Karpas-422 (cell line): ENCODE data around the gene KAT6B. TPM values are rescaled to one million over a fixed set of nuclear protein-coding genes. Genes with fewer than 3 reads are reported as not detected.

Experiments
- DNase-seq: peaks from one replicate; pipeline ENCODE4 v3.0.0-alpha.2; 2015
- H2AFZ ChIP-seq: fragments of 200-600 bp; sonication (generic); 2 replicates; pipeline ENCODE4 v1.6.1; 2014; ENCODE audit warnings: antibody characterized with exemption, low read length, mixed read lengths
- H3K27ac ChIP-seq: fragments of 200-600 bp; sonication (generic); 2 replicates; pipeline ENCODE4 v1.5.1; 2014; ENCODE audit warnings: mild to moderate bottlenecking, low read length, moderate library complexity
- H3K27me3 ChIP-seq: fragments of 200-600 bp; sonication (generic); 2 replicates; pipeline ENCODE4 v1.6.1; 2014; ENCODE audit warnings: low read length, mixed read lengths
- H3K36me3 ChIP-seq: fragments of 200-600 bp; sonication (generic); 2 replicates; pipeline ENCODE4 v1.6.1; 2014; ENCODE audit warnings: low read length, mixed read lengths; ENCODE audit not compliant: insufficient read depth
- H3K4me1 ChIP-seq: fragments of 200-600 bp; sonication (generic); 2 replicates; pipeline ENCODE4 v1.6.1; 2014; ENCODE audit warnings: mild to moderate bottlenecking, low read length, mixed read lengths
- H3K4me2 ChIP-seq: fragments of 200-600 bp; sonication (generic); 2 replicates; pipeline ENCODE4 v1.6.1; 2014; ENCODE audit warnings: low read length, low read depth, mild to moderate bottlenecking; ENCODE audit not compliant: poor library complexity, severe bottlenecking
- H3K4me3 ChIP-seq: fragments of 200-600 bp; sonication (generic); 2 replicates; pipeline ENCODE4 v1.5.1; 2014; ENCODE audit warnings: mild to moderate bottlenecking, antibody characterized with exemption, low read length, mixed read lengths
- H3K79me2 ChIP-seq: fragments of 200-600 bp; sonication (generic); 2 replicates; pipeline ENCODE4 v1.6.1; 2014; ENCODE audit warnings: mild to moderate bottlenecking, low read length, mixed read lengths
- H3K9ac ChIP-seq: fragments of 200-600 bp; sonication (generic); 2 replicates; pipeline ENCODE4 v1.6.0; 2014; ENCODE audit warnings: low read length
- H3K9me2 ChIP-seq: fragments of 200-600 bp; sonication (generic), shearing (Covaris generic); replicated peaks from 2 replicates; pipeline ENCODE4 v1.6.0; 2014; ENCODE audit warnings: mild to moderate bottlenecking, low read length, moderate library complexity; ENCODE audit not compliant: insufficient read depth
- H3K9me3 ChIP-seq: fragments of 300-700, 200-600 bp; sonication (generic); 2 replicates; pipeline ENCODE4 v1.6.1; 2014; ENCODE audit warnings: low read length, mixed read lengths
- H4K20me1 ChIP-seq: fragments of 200-600 bp; sonication (generic); 2 replicates; pipeline ENCODE4 v1.6.1; 2014; ENCODE audit warnings: mild to moderate bottlenecking, antibody characterized with exemption, low read length, low read depth; ENCODE audit not compliant: insufficient read depth
- total RNA-seq: library from RNA; depleted of rRNA; stranded (reverse); fragments of >200 nt; shearing (Covaris generic); gene quantifications from 2 replicates; pipeline ENCODE4 v1.2.3, GENCODE V29; 2014; ENCODE audit warnings: low replicate concordance

The KAT6B gene
- total RNA-seq, 1 experiment from 2014 or later, result 73.6 TPM

DNA sequence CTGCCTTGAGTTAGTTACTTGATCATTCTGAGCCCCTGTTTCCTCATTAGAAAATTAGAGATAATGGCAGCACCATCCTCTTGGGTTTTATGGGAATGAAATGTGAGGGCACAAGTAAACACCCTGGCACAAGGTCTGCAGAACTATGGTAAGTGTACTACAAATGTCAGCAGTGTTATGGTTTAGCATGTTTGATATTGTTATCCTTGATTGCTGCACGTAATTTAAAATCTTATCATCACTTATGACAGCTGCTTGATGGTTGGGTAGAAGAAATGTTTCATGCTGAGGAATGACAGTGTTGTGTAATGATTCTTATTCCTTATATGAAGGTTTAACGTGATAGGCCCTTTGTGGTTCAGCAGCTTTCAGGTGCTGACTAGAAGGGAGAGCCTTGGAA is 134.3 kb downstream of the KAT6B start:
- no peak overlapping the region for H3K4me3 ChIP-seq

DNA sequence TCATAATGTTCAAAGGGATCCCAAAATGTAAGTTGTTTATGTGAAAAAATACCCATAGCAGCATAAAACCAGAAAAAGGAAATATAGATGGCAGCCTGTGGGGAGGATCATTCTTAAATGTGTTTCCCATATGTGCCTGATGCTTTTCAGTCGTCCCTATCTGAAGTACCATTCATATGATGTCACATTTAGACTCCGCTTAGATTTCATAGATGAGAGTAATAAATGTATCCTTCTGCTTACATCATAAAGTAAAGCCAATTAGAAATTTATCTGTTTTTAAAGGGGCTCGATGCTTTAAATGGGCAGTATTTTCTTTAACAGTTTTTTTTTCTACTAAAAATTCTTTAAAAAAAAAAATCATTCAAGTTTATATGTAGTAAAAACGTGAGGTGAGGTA is 136.1 kb downstream of the KAT6B start:
- H3K9me2 ChIP-seq, result no peaks in the 10 kb centered on the region
- no peaks in the 10 kb centered on the region for H3K9me3 ChIP-seq
- H3K4me2 ChIP-seq, result no peak overlapping the region
- H2AFZ ChIP-seq, result no peak overlapping the region
- no peaks in the 10 kb centered on the region for H3K36me3 ChIP-seq
- no peak overlapping the region for H3K9ac ChIP-seq
- no peaks in the 10 kb centered on the region for H4K20me1 ChIP-seq
- no peaks in the 10 kb centered on the region for H3K27me3 ChIP-seq
- no peak for DNase-seq
- H3K27ac ChIP-seq, result no peak overlapping the region
- H3K4me1 ChIP-seq, result peaks cover 12% of the 10 kb centered on the region
- no peak overlapping the region for H3K4me3 ChIP-seq
- peaks cover 87% of the 10 kb centered on the region for H3K79me2 ChIP-seq

More for the DNA sequence above, 134.3 kb downstream of the KAT6B start:
- Histone ChIP-seq H3K27me3 (no peaks in the 10 kb centered on the region), H2AFZ (no peak overlapping the region), H4K20me1 (no peaks in the 10 kb centered on the region), H3K9ac (no peak overlapping the region), H3K9me3 (no peaks in the 10 kb centered on the region), H3K4me2 (no peak overlapping the region), H3K27ac (no peak overlapping the region), H3K9me2 (no peaks in the 10 kb centered on the region), H3K79me2 (peaks cover 92% of the 10 kb centered on the region), H3K36me3 (no peaks in the 10 kb centered on the region), H3K4me1 (peaks cover 20% of the 10 kb centered on the region)
- no peak for DNase-seq

DNA sequence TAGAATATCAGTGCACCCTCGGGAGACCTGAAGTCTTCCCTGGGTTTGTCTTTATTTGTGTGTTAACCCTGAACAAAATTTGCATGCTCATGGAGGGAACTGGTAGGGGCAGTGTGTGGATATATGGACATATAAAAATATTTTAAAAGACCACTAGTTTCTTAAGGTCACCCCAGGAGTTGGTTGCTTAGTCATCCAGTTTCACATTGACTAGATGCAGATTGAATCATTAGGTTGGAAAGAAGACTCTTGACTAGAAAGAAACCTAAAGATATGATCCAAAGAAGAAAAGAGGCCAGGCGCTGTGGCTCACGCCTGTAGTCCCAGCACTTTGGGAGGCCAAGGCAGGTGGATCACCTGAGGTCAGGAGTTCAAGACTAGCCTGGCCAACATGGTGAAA is 137.1 kb downstream of the KAT6B start:
- no peak overlapping the region for H3K9ac ChIP-seq
- no peak overlapping the region for H2AFZ ChIP-seq
- no peak for DNase-seq
- no peaks in the 10 kb centered on the region for H3K27me3 ChIP-seq
- H3K4me3 ChIP-seq, result no peak overlapping the region
- peaks cover 16% of the 10 kb centered on the region for H3K4me1 ChIP-seq
- H4K20me1 ChIP-seq, result no peaks in the 10 kb centered on the region
- no peak overlapping the region for H3K27ac ChIP-seq
- no peak overlapping the region for H3K4me2 ChIP-seq
- H3K79me2 ChIP-seq, result peaks cover 87% of the 10 kb centered on the region
- no peaks in the 10 kb centered on the region for H3K9me2 ChIP-seq
- no peaks in the 10 kb centered on the region for H3K9me3 ChIP-seq
- no peaks in the 10 kb centered on the region for H3K36me3 ChIP-seq

DNA sequence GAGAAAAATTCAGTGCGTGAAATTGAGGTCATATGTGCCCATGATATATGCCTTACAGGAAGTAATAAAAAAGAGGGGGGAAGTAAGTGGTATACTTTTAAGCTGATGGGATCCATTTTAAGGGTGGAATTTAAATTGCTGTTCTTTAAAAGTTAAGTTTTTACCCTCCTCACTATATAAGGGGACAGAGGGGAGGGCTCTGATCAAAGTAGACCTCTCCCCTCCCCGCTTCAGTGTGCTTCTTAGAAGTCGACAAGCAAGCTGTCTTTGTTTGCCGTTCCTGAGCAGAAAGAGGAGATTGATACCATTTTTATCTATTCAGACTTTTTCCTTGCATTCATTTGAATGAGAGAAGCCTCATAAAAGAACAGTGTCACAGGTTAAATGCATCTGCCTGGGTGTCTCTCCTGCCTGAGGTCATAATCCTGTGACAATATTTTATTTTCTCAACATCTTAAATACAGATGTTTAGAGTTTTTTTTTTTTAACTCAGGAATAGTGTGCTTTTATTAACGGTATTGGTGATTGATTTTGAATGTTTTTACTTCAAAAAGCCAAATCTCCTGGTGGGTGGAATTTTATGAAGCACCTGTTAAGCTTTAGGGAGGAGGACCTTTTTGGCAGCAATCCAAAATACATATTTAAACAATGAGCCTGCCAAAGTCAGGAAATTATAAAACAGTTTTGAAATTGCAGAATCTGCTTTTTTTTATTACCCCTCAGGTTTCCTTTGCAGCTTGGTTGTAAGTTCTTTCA is 141.7 kb downstream of the KAT6B start:
- H3K36me3 ChIP-seq, result no peaks in the 10 kb centered on the region
- H4K20me1 ChIP-seq, result no peaks in the 10 kb centered on the region
- peaks cover 17% of the 10 kb centered on the region for H3K4me1 ChIP-seq
- no peak for DNase-seq
- no peak overlapping the region for H3K4me2 ChIP-seq
- H3K9ac ChIP-seq, result no peak overlapping the region
- no peak overlapping the region for H3K4me3 ChIP-seq
- H3K9me3 ChIP-seq, result no peaks in the 10 kb centered on the region
- no peak overlapping the region for H3K27ac ChIP-seq
- H2AFZ ChIP-seq, result no peak overlapping the region
- H3K79me2 ChIP-seq, result peaks cover 81% of the 10 kb centered on the region
- H3K9me2 ChIP-seq, result no peaks in the 10 kb centered on the region
- H3K27me3 ChIP-seq, result no peaks in the 10 kb centered on the region

DNA sequence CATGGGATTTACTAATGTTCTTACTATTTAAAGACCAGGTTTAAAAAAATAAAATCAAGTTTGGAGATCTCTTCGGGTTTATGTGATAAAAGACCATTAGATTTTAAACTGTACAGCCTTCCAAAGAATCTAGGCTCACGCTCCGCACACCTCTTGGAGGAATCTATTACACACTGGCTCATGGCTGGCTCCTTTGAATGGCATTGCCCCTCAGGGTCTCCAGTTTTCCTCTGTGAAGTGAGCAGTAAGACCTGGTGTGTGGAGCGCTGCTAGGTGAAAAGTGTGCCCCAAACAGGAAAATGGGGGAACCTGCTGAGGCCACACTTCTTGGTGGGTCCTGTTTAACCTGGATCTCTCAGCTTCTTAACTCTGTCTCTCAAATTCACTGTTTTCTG is 142.3 kb downstream of the KAT6B start:
- peaks cover 17% of the 10 kb centered on the region for H3K4me1 ChIP-seq
- H3K9ac ChIP-seq, result no peak overlapping the region
- H3K79me2 ChIP-seq, result peaks cover 77% of the 10 kb centered on the region
- no peaks in the 10 kb centered on the region for H3K9me2 ChIP-seq
- no peak overlapping the region for H3K4me2 ChIP-seq
- H3K27me3 ChIP-seq, result no peaks in the 10 kb centered on the region
- H4K20me1 ChIP-seq, result no peaks in the 10 kb centered on the region
- H3K9me3 ChIP-seq, result no peaks in the 10 kb centered on the region
- H3K27ac ChIP-seq, result no peak overlapping the region
- no peak overlapping the region for H2AFZ ChIP-seq
- H3K4me3 ChIP-seq, result no peak overlapping the region
- no peak for DNase-seq
- H3K36me3 ChIP-seq, result no peaks in the 10 kb centered on the region

DNA sequence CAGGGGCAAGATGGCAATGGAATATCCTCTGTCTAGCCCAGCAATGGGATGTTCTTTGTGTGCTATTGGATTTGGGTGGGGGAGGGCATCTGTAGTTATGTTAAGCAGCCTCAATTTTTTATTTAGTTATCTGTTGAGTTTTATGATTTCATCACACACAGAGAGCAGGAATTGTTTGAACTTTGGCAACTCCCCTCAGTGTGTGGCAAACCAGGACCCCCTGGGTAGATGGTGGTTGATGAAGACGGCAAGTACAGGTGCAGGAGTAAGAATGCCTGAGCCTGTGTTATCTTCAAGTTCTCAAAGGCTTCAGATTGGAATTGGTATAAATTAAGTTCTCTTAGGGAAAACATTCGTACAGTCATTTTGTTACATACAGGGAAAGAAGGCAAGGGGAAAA is 142.7 kb downstream of the KAT6B start:
- Histone ChIP-seq H3K9me3 (no peaks in the 10 kb centered on the region), H3K9me2 (no peaks in the 10 kb centered on the region), H3K4me3 (no peak overlapping the region), H4K20me1 (no peaks in the 10 kb centered on the region), H2AFZ (no peak overlapping the region), H3K4me1 (peaks cover 17% of the 10 kb centered on the region), H3K27me3 (no peaks in the 10 kb centered on the region), H3K36me3 (no peaks in the 10 kb centered on the region), H3K79me2 (peaks cover 78% of the 10 kb centered on the region), H3K27ac (no peak overlapping the region), H3K9ac (no peak overlapping the region), H3K4me2 (no peak overlapping the region)
- no peak for DNase-seq

DNA sequence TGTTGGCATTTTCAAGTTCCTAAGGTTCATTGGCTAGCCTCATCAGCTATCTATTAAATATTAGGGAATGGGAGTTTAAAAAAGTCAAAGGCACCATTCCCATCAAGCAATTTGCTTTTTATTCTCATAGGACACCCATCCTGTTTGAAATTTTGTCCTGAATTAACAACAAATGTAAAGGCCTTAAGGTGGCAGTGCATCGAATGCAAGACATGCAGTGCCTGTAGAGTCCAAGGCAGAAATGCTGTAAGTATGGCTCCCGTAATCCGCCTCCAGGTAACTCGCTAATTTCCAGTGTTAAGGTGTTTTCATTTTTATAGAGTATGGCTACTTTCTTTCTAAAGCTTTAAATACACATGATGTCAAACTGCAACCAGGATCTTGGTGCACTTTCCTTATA is 143.1 kb downstream of the KAT6B start:
- H3K9me2 ChIP-seq, result no peaks in the 10 kb centered on the region
- peaks cover 17% of the 10 kb centered on the region for H3K4me1 ChIP-seq
- no peak overlapping the region for H3K9ac ChIP-seq
- no peaks in the 10 kb centered on the region for H3K27me3 ChIP-seq
- H3K36me3 ChIP-seq, result no peaks in the 10 kb centered on the region
- H3K27ac ChIP-seq, result no peak overlapping the region
- no peaks in the 10 kb centered on the region for H4K20me1 ChIP-seq
- H2AFZ ChIP-seq, result no peak overlapping the region
- DNase-seq, result no peak
- peaks cover 74% of the 10 kb centered on the region for H3K79me2 ChIP-seq
- H3K4me3 ChIP-seq, result no peak overlapping the region
- H3K4me2 ChIP-seq, result no peak overlapping the region
- H3K9me3 ChIP-seq, result no peaks in the 10 kb centered on the region

DNA sequence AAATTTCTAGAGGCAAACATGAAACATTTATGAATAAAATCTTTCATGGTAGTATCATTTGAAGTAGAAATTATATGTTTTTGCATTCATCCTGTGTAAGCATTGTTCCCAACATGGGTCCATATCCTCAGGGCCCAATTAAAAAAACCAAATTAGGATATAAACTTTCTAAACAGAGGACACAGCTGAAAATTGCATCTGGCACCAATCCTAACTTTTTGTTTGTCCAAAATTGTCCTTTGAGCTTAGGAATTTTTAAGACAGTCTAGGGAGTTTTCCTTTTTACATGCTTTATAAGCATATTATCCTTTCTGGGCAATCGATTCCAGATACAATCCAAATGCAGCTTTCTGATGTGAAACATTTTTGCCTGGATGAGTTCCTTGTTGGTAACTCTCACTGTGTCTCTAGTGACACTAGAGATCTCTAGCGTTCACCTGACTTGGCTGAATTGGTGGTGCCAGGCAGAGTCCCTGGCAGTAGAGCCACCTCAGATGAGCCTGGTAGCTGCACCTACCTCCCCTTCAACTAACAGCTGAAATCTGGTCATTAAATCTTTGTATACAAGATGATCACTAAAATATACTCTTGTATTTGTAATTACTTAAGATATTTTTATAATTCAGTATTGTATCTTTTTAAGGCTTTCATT is 147.5 kb downstream of the KAT6B start:
- Histone ChIP-seq H3K27ac (no peak overlapping the region), H3K4me2 (no peak overlapping the region), H3K79me2 (peaks cover 48% of the 10 kb centered on the region), H3K27me3 (no peaks in the 10 kb centered on the region), H3K4me1 (peaks cover 8% of the 10 kb centered on the region), H2AFZ (no peak overlapping the region), H3K4me3 (no peak overlapping the region), H3K36me3 (peaks cover 30% of the 10 kb centered on the region; the same call in 1 of the 2 replicates), H3K9me2 (no peaks in the 10 kb centered on the region), H4K20me1 (no peaks in the 10 kb centered on the region), H3K9me3 (no peaks in the 10 kb centered on the region), H3K9ac (no peak overlapping the region)
- DNase-seq, result no peak
